Esophagus squamous epithelium (tissue), 5 donors: Measurements from ENCODE around the gene SNED1. TPM values are rescaled to one million over a fixed set of nuclear protein-coding genes. Genes with fewer than 3 reads are reported as not detected.
A peak's percentile ranks its signal among the peaks of the same experiment; 100 is the strongest.

ENCODE experiments used
- DNase-seq: peaks from one replicate; lab custom pipeline; 2025; lab: John Stamatoyannopoulos, UW
- H3K27ac ChIP-seq, 4 donors: fragments of 200-600 bp; sonication (generic); one replicate each; pipeline ENCODE4 v1.5.1; 2016 to 2019; ENCODE audit warnings: mild to moderate bottlenecking in 1 of 4
- H3K27me3 ChIP-seq, 4 donors: fragments of 200-600 bp; sonication (generic); 1 replicate in 3 of 4; 2 replicates in 1 of 4; pipeline versions ENCODE4 v1.5.1 to v1.6.0; 2017 to 2021; ENCODE audit warnings: antibody characterized with exemption in 1 of 4
- H3K36me3 ChIP-seq, 3 donors: fragments of 200-600 bp; sonication (generic); one replicate each; pipeline ENCODE4 v1.5.1; 2016 to 2019
- H3K4me1 ChIP-seq, 3 donors: fragments of 200-600 bp; sonication (generic); one replicate each; pipeline ENCODE4 v1.5.1; 2017 to 2019
- H3K4me3 ChIP-seq, 4 donors: fragments of 200-600 bp; sonication (generic); 1 replicate in 3 of 4; 2 replicates in 1 of 4; pipeline ENCODE4 v1.5.1; 2016 to 2019; ENCODE audit warnings: mild to moderate bottlenecking in 2 of 4, moderate library complexity in 1 of 4
- H3K9me3 ChIP-seq, 3 donors: fragments of 200-600 bp; sonication (generic); one replicate each; pipeline ENCODE4 v1.5.1; 2016 to 2019
- CTCF ChIP-seq, 6 experiments: fragments of 450-650 bp in 4 of 6; fragments of 200-600 bp in 2 of 6; sonication (generic) in 2 of 6; IDR thresholded peaks; one replicate each; pipeline ENCODE4 v1.5.1; 2016 to 2019; ENCODE audit warnings: antibody characterized with exemption in 6 of 6, mild to moderate bottlenecking in 4 of 6, moderate library complexity in 4 of 6
- POLR2A ChIP-seq, 4 donors: fragments of 450-650 bp; IDR thresholded peaks; one replicate each; pipeline ENCODE4 v1.6.1; 2017; ENCODE audit warnings: antibody characterized with exemption in 4 of 4, mild to moderate bottlenecking in 4 of 4, moderate library complexity in 3 of 4
- WGBS, 2 donors: methylation state at CpG; one replicate each; pipeline ENCODE4 v1.1.5; 2018; 5-methylcytosine and 5-hydroxymethylcytosine counted together
- intact Hi-C: fragments of 100-400 bp; cut with DNase I; formaldehyde crosslinking; loops from one replicate; pipeline ENCODE4 v1.15.0; 2022
- total RNA-seq, 4 donors: library from RNA; depleted of rRNA; stranded (reverse); fragments of >200 nt; gene quantifications; one replicate each; pipeline ENCODE4 v1.1.0, GENCODE V29; 2016
- donor health status: DM: yes; HTN: yes; CAD: no.

The SNED1 gene
- total RNA-seq, 4 donors from 2014 or later: 3.3 to 13.9 (median 4.8) TPM

- no peak for TF ChIP-seq CTCF (IDR thresholded peaks at IDR 0.05)
- TF ChIP-seq POLR2A (IDR thresholded peaks at IDR 0.05): no peak
- 68 to 80% methylated on average over 9 to 10 of the region's 25 CpGs for WGBS, 2 donors
- H3K36me3 ChIP-seq: peaks cover 0 to 77% (median 5%) of the 10 kb centered on the region in 3 donors
- intact Hi-C loops: no loop called here
- no peaks in the 10 kb centered on the region for H3K4me1 ChIP-seq
- H3K9me3 ChIP-seq: no peaks in the 10 kb centered on the region
- no peak overlapping the region for H3K4me3 ChIP-seq
- DNase-seq: no peak
- H3K27ac ChIP-seq: no peak overlapping the region
- H3K27me3 ChIP-seq: no peaks in the 10 kb centered on the region
Measured at GRCh38 chr2:241073166-241074064, 75.0 kb downstream of the SNED1 start.

DNA sequence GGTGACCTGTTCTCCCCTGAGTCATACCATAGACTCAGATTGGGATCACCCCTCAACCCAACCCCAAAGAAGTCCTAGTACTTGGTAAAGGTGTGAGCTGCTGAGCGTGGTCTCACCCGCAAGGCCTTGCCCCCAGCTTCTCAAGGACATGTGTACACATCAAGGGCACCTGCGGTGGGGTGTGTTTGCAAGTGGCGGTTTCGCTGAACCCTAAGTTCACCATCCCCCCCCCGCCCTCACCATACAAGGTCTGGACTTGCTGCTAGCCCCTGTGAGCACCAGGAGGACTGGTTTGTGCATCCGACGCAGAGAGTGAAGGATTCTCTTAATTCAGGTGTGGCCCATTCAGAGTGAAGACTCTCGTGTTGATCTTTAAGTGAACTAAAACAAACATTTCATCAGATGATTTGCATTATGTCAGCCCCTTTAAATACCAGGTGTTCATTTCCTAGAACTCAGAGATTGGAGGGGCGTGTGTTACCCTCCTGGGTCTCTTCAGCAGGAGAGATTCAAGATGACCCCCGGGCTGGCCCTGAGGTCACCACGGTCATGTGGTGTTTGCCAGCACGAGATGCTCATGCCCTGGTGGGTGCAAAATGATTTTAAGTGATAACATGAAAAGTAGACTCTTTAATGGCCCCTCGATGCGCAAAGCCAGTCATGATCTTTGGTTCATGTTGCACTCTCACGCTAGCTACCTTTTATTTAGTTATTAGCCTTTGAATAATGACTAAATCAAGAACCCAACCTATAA is 75.8 kb downstream of the SNED1 start:
- no peak for DNase-seq
- peaks cover 0 to 68% (median 5%) of the 10 kb centered on the region in 3 donors for H3K36me3 ChIP-seq
- intact Hi-C loops: no loop called here
- no peaks in the 10 kb centered on the region for H3K9me3 ChIP-seq
- H3K27me3 ChIP-seq: no peaks in the 10 kb centered on the region
- 79 to 86% methylated on average over 15 of the region's 16 CpGs for WGBS, 2 donors
- no peak overlapping the region for H3K4me3 ChIP-seq
- no peaks in the 10 kb centered on the region for H3K4me1 ChIP-seq
- TF ChIP-seq CTCF (IDR thresholded peaks at IDR 0.05) (no peak), POLR2A (IDR thresholded peaks at IDR 0.05) (no peak)
- H3K27ac ChIP-seq: no peak overlapping the region

DNA sequence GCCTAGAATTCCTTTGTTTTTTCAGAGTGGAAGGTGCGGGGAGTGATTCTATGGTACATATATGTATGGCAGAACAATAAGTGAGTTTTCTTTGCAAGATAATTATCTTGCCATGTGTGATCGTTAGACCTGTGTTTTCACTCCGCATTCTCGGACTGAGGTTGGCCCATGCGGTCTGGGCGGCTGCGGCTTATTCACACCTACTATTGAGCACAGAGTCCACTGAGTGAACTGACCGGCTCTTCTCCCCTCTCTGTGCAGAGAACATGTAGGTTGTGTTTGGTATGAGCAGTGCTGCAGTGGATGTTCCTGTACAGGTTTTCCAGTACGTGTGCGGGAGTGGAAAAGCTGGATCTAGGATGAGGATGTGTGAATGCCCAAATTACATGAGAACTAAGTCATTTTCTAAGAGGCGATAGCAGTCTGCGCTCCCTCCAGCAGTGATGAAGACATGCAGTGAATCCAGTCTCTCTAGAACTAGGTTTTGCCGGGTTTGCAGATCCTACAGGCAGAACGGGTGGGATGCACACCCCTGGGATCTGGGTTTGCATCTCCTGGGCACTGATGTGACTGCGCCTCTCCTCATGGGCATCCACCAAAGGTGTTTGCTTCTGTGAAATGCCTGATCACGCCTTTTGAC is 76.6 kb downstream of the SNED1 start:
- TF ChIP-seq CTCF (IDR thresholded peaks at IDR 0.05): no peak
- TF ChIP-seq POLR2A (IDR thresholded peaks at IDR 0.05): no peak
- WGBS, 2 donors: 92 to 93% methylated on average over 16 of the region's 16 CpGs
- no peak overlapping the region for H3K27ac ChIP-seq
- H3K4me3 ChIP-seq: no peak overlapping the region
- no peaks in the 10 kb centered on the region for H3K27me3 ChIP-seq
- H3K9me3 ChIP-seq: no peaks in the 10 kb centered on the region
- intact Hi-C loops: no loop called here
- DNase-seq: no peak
- no peaks in the 10 kb centered on the region for H3K4me1 ChIP-seq
- H3K36me3 ChIP-seq: peaks cover 0 to 61% (median 5%) of the 10 kb centered on the region in 3 donors

- H3K36me3 ChIP-seq: peaks cover 0 to 24% (median 0%) of the 10 kb centered on the region in 3 donors
- H3K9me3 ChIP-seq: no peaks in the 10 kb centered on the region
- intact Hi-C loops: no loop called here
- H3K4me1 ChIP-seq: peaks cover 0 to 15% (median 0%) of the 10 kb centered on the region in 3 donors
- H3K27me3 ChIP-seq: no peaks in the 10 kb centered on the region
- WGBS, 2 donors: 68 to 80% methylated on average over 8 to 11 of the region's 18 CpGs
- no peak overlapping the region for H3K4me3 ChIP-seq
- peak overlapping the region in 1 of 4 donors; percentile 34 for H3K27ac ChIP-seq
- no peak for DNase-seq
- TF ChIP-seq POLR2A (IDR thresholded peaks at IDR 0.05): no peak
- TF ChIP-seq CTCF (IDR thresholded peaks at IDR 0.05): no peak
Measured at GRCh38 chr2:241080405-241081189, 82.2 kb downstream of the SNED1 start.
